Measurements from ENCODE around the gene AKR7A3.

DNA sequence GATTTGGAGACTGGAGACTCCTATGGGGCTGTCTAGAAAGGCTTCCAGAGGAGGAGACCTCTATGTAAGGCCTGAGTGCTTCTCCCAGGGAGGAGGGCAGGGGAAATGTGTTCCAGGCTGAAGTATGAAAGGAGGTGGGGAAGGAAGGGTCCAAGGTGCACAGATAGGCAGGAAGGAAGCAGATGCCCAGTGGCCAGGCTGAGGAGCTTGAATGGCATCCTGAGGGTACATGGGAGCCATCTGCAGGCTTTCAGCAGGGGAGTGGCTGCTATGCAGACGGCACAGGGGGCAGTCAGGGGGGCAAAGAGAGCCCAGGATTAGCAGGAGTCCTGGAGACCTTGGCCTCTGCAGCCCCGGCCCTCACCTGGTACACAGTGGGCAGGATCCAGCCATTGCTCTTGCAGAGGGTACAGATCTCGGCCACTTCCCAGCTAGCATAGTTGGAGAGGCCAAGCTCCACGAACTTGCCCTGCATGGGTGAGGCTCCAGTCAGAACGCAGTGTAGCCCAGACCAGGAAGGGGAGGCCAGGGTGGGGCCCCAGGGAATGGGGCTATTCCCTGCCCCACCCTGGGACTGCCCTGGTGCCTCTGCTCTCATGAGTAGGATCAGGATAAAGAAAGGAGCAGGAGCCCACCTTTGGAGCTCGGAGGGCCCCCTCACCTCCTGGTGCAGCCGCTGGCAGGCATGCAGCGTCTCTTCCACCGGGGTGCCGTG, 19.4 kb upstream of the AKR7A3 start:
- TF ChIP-seq, protein P1, sequence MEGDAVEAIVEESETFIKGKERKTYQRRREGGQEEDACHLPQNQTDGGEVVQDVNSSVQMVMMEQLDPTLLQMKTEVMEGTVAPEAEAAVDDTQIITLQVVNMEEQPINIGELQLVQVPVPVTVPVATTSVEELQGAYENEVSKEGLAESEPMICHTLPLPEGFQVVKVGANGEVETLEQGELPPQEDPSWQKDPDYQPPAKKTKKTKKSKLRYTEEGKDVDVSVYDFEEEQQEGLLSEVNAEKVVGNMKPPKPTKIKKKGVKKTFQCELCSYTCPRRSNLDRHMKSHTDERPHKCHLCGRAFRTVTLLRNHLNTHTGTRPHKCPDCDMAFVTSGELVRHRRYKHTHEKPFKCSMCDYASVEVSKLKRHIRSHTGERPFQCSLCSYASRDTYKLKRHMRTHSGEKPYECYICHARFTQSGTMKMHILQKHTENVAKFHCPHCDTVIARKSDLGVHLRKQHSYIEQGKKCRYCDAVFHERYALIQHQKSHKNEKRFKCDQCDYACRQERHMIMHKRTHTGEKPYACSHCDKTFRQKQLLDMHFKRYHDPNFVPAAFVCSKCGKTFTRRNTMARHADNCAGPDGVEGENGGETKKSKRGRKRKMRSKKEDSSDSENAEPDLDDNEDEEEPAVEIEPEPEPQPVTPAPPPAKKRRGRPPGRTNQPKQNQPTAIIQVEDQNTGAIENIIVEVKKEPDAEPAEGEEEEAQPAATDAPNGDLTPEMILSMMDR (IDR thresholded peaks at IDR 0.05) = no peak
- TF ChIP-seq POLR2A (IDR thresholded peaks at IDR 0.05) = no peak
